Suppressor macrophage (primary cell): ENCODE results near the gene PCDHGA11.
"Not testable (repeated sequence)": the region's sequence is repeated elsewhere in the genome, so short reads cannot be mapped to it uniquely, and the experiment has no call there.

ENCODE experiments used
- DNase-seq, 4 experiments: peaks; one replicate each; pipeline ENCODE4 v3.0.0-alpha.2; 2020 to 2022
- total RNA-seq, 17 experiments: gene quantifications; one replicate each; lab custom pipeline; 2026; ENCODE audit warnings: mixed read lengths in 6 of 17, inconsistent platforms in 3 of 17; lab: John Stamatoyannopoulos, UW

Gene PCDHGA11
- 0.58 to 3.9 (median 1.4) reads per million in 17 experiments for total RNA-seq

DNA sequence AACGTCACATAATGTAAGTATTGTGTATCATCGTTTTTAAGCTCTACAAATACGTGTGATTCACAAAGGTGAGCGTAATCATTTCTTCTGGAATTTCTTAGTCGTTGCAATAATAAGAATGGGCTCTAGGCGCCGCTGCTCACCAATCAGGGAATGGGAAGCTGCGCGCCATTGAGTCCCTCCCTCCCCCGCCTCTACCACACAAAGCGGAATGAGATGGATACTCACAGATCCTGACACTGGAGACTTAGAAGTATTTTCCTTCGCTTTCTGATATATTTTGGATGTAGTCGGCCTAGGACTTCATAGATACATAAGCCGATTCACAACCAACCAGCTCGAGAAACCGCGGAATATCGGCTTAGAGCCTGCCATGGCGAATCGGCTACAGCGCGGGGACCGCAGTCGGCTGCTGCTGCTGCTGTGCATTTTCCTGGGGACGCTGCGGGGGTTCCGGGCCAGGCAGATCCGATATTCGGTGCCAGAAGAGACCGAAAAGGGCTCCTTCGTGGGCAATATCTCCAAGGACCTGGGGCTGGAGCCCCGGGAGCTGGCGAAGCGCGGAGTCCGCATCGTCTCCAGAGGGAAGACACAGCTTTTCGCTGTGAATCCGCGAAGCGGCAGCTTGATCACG lies at the start of gene PCDHGA11:
Gene PCDHGA11, plus strand, starts transcription at position 197 of the 634 bp plus-strand sequence. Its CDS starts 177 bp downstream, at position 374.
- peak; percentile 79 to 87 (median 86) for DNase-seq

- DNase-seq = no peak
These were observed 49.0 kb upstream of the PCDHGA11 start for GRCh38 chr5:141371572-141372475.

- DNase-seq = peak in 1 of 4 experiments; percentile 18
These were observed 47.1 kb upstream of the PCDHGA11 start, which contains the start of gene PCDHGA6 for GRCh38 chr5:141373673-141374317. Gene PCDHGA6, plus strand, starts transcription at chr5:141373891. Its CDS starts 193 bp downstream, at chr5:141374084.

GRCh38 chr5:141374627-141375026 lies 46.2 kb upstream of the PCDHGA11 start:
- DNase-seq = no peak

DNA sequence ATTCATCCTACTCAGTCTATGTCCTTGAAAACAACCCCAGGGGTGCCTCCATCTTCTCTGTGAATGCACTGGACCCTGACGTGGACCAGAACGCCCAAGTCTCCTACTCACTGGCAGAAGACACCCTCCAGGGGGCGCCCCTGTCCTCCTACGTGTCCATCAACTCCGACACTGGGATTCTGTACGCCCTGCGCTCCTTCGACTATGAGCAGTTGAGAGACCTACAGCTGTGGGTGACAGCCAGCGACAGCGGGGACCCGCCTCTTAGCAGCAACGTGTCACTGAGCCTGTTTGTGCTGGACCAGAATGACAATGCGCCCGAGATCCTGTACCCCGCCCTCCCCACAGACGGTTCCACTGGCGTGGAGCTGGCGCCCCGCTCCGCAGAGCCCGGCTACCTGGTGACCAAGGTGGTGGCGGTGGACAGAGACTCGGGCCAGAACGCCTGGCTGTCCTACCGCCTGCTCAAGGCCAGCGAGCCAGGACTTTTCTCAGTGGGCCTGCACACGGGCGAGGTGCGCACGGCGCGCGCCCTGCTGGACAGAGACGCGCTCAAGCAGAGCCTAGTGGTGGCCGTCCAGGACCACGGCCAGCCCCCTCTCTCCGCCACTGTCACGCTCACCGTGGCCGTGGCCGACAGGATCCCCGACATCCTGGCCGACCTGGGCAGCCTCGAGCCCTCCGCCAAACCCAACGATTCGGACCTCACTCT lies 45.3 kb upstream of the PCDHGA11 start:
- not testable (repeated sequence) for DNase-seq

GRCh38 chr5:141382469-141383294 lies 38.2 kb upstream of the PCDHGA11 start, which contains the start of gene PCDHGA7:
Gene PCDHGA7, plus strand, starts transcription at chr5:141382742. Its CDS starts 158 bp downstream, at chr5:141382900.
- DNase-seq = no peak

DNA sequence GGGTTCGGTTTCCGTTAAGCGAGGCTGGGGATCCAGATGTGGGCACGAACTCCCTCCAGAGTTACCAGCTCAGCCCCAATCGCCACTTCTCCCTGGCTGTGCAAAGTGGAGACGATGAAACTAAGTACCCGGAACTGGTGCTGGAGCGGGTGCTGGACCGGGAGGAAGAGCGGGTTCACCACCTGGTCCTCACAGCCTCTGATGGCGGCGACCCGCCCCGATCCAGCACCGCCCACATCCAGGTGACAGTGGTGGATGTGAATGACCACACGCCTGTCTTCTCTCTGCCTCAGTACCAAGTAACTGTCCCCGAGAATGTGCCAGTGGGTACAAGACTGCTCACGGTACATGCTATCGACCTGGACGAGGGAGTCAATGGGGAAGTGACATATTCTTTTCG lies 37.5 kb upstream of the PCDHGA11 start:
- no peak for DNase-seq

GRCh38 chr5:141384471-141385267 lies 36.2 kb upstream of the PCDHGA11 start:
- DNase-seq = no peak

DNA sequence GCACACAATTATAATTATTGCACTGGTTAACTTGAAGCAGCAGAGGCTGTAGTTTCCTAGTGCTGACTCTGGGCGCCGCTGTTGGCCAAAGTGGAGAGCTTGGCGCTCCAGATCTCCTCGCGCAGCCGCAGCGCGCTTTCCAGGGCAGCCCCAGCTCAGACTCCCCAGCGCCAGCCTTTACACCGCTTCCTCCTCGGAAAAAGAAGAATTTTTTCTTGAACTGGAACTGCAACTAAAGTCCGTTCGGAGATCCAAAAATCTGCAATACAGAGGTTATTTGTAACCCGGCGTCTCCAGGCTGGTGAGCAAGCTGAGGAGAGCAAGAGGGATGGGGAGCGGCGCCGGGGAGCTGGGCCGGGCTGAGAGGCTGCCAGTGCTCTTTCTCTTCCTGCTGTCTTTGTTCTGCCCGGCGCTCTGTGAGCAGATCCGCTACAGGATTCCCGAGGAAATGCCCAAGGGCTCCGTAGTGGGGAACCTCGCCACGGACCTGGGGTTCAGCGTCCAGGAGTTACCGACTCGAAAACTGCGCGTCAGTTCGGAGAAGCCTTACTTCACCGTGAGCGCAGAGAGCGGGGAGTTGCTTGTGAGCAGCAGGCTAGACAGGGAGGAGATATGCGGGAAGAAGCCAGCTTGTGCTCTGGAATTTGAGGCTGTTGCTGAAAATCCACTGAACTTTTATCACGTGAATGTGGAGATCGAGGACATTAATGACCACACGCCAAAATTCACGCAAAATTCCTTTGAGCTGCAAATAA lies 33.1 kb upstream of the PCDHGA11 start, which contains the start of gene PCDHGB4:
Gene PCDHGB4, plus strand, starts transcription at position 142 of the 755 bp plus-strand sequence. Its CDS starts 187 bp downstream, at position 329.
- DNase-seq = peak; percentile 19 to 63 (median 42)

GRCh38 chr5:141388661-141389060 lies 32.2 kb upstream of the PCDHGA11 start:
- DNase-seq = no peak

GRCh38 chr5:141389153-141390042 lies 31.5 kb upstream of the PCDHGA11 start:
- no peak for DNase-seq

DNA sequence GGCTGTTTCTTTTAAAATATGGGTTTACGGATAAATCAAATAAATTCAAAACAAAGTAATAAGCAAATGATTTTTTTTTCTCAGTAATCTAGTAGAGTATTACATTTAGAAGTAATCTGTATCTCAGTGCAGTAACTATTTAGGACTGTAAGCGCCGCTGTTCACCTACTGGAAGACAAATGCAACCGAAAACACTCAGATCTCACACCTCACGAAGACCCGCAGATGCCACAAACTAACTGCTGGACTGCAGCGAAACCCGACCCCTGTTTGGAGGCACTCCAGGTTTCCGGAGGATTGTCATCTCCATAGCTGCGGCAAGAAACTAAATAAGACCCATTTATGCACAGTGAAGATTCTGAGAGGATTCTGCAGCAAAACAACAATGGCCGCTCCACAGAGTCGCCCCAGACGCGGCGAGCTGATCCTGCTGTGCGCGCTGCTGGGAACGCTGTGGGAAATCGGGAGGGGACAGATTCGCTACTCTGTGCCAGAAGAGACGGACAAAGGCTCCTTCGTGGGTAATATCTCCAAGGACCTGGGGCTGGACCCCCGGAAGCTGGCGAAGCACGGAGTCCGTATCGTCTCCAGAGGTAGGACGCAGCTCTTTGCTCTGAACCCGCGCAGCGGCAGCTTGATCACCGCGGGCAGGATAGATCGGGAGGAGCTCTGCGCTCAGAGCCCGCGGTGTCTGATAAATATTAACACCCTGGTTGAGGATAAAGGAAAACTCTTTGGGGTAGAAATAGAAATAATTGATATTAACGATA lies 28.2 kb upstream of the PCDHGA11 start, which contains the start of gene PCDHGA8:
Gene PCDHGA8, plus strand, starts transcription at position 205 of the 770 bp plus-strand sequence. Its CDS starts 181 bp downstream, at position 386.
- DNase-seq = no peak

GRCh38 chr5:141393267-141393666 lies 27.6 kb upstream of the PCDHGA11 start:
- no peak for DNase-seq

GRCh38 chr5:141394401-141395187 lies 26.3 kb upstream of the PCDHGA11 start:
- DNase-seq = not testable (repeated sequence)

GRCh38 chr5:141397756-141398551 lies 22.9 kb upstream of the PCDHGA11 start, which contains the start of gene PCDHGB5:
Gene PCDHGB5, plus strand, starts transcription at chr5:141397947. Its CDS starts 181 bp downstream, at chr5:141398128.
- peak; percentile 51 to 81 (median 66) for DNase-seq
